ENCODE results near the gene NCAPD3. TPM values are rescaled to one million over a fixed set of nuclear protein-coding genes. Genes with fewer than 3 reads are reported as not detected.
A peak's percentile ranks its signal among the peaks of the same experiment; 100 is the strongest.

NCAPD3 gene
- total RNA-seq, 1 experiment from 2014 or later, result 52.2 TPM

GRCh38 chr11:134207538-134208239, 16.1 kb downstream of the NCAPD3 start:
- Histone ChIP-seq H3K9ac (ENCODE audit: extremely low read depth, insufficient read length, low read length) (no peak overlapping the region), H3K4me1 (ENCODE audit: insufficient read depth, low read length) (no peaks in the 10 kb centered on the region), H3K79me1 (ENCODE audit: insufficient read depth, low read depth, low read length, poor library complexity, severe bottlenecking) (no peaks in the 10 kb centered on the region), H3K56ac (ENCODE audit: insufficient read length, low read depth, low read length) (no peak overlapping the region), H3K23ac (ENCODE audit: insufficient read length, low read depth, low read length) (no peak overlapping the region), H2BK5ac (ENCODE audit: insufficient read length, low read length) (no peak overlapping the region), H4K5ac (ENCODE audit: insufficient read length, low read depth, low read length) (no peak overlapping the region), H2BK20ac (ENCODE audit: low read depth, low read length, poor library complexity, severe bottlenecking) (no peak overlapping the region), H2AFZ (ENCODE audit: low read length) (no peak overlapping the region), H3K4me2 (ENCODE audit: insufficient read depth, insufficient read length, low read length) (no peak overlapping the region), H3K27me3 (ENCODE audit: insufficient read depth, low read length) (no peaks in the 10 kb centered on the region), H2BK15ac (ENCODE audit: low read depth, low read length) (no peak overlapping the region), H3K27ac (ENCODE audit: insufficient read length, low read depth, low read length) (no peak overlapping the region), H4K8ac (replicated peaks; ENCODE audit: insufficient read length, low read depth, low read length) (no peak overlapping the region), H3K79me2 (ENCODE audit: insufficient read depth, low read length) (0 out of 2 replicates have a peak, but pooled peaks cover 4% of the 10 kb centered on the region), H2BK12ac (ENCODE audit: insufficient read length, low read depth, low read length) (no peak overlapping the region), H3K9me3 (ENCODE audit: control insufficient read depth, low read depth, low read length) (no peaks in the 10 kb centered on the region), H4K20me1 (ENCODE audit: control insufficient read depth, insufficient read depth, insufficient read length) (no peaks in the 10 kb centered on the region), H3K18ac (ENCODE audit: insufficient read length, low read depth, low read length) (no peak overlapping the region), H3K4ac (ENCODE audit: low read depth, low read length) (no peak overlapping the region), H3T11ph (ENCODE audit: low read length) (no peak overlapping the region), H2BK120ac (ENCODE audit: low read depth, low read length, poor library complexity, severe bottlenecking) (no peak overlapping the region), H3K23me2 (ENCODE audit: insufficient read length, low read depth, low read length, poor library complexity, severe bottlenecking) (no peaks in the 10 kb centered on the region), H3K14ac (ENCODE audit: insufficient read depth, low read length) (no peak overlapping the region), H2AK5ac (ENCODE audit: insufficient read length, low read length) (no peak overlapping the region), H4K91ac (ENCODE audit: insufficient read length, low read depth, low read length) (no peak overlapping the region)
- H3K9me3 Mint-ChIP-seq, result no peaks in the 10 kb centered on the region
- no peaks in the 10 kb centered on the region; a peak in 1 of 4 replicates for H3K4me1 Mint-ChIP-seq
- H3K4me3 Mint-ChIP-seq, result no peak overlapping the region
- TF ChIP-seq, protein P1, sequence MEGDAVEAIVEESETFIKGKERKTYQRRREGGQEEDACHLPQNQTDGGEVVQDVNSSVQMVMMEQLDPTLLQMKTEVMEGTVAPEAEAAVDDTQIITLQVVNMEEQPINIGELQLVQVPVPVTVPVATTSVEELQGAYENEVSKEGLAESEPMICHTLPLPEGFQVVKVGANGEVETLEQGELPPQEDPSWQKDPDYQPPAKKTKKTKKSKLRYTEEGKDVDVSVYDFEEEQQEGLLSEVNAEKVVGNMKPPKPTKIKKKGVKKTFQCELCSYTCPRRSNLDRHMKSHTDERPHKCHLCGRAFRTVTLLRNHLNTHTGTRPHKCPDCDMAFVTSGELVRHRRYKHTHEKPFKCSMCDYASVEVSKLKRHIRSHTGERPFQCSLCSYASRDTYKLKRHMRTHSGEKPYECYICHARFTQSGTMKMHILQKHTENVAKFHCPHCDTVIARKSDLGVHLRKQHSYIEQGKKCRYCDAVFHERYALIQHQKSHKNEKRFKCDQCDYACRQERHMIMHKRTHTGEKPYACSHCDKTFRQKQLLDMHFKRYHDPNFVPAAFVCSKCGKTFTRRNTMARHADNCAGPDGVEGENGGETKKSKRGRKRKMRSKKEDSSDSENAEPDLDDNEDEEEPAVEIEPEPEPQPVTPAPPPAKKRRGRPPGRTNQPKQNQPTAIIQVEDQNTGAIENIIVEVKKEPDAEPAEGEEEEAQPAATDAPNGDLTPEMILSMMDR (conservative IDR thresholded peaks at IDR 0.05), result peak; percentile 89
- DNase-seq, result peak; percentile 45
- H3K27ac Mint-ChIP-seq, result no peak overlapping the region; a peak in 2 of 7 replicates
- peaks cover 29 to 76% (median 60%) of the 10 kb centered on the region in 3 experiments; a peak in 6 of 7 replicates for H3K36me3 Mint-ChIP-seq (ENCODE audit: insufficient read depth in 1 of 3, low read depth in 3 of 3)
- no peaks in the 10 kb centered on the region for H3K27me3 Mint-ChIP-seq (ENCODE audit: low read depth)
- WGBS (ENCODE audit: extremely low coverage, insufficient read length, low lambda C conversion rate), result no CpG with 5 or more reads among the region's 16 CpGs
